K562 (cell line): Measurements from ENCODE around the gene BAG1.

Experiments
- E2F6 ChIP-seq, 2 experiments: IDR thresholded peaks; 2 replicates each; pipeline ENCODE4 v1.6.1; 2011; ENCODE audit warnings: borderline replicate concordance in 1 of 2, control low read depth in 1 of 2, low read depth in 1 of 2, low read length in 1 of 2, mild to moderate bottlenecking in 1 of 2, mixed read lengths in 1 of 2, moderate library complexity in 1 of 2; ENCODE audit not compliant: insufficient read depth in 1 of 2, insufficient read length in 1 of 2, poor library complexity in 1 of 2, severe bottlenecking in 1 of 2; ENCODE audit errors: extremely low read depth in 1 of 2
- HMG20B ChIP-seq: fragments of 250-450 bp; sonication (Bioruptor Pico); IDR thresholded peaks from 2 replicates; pipeline ENCODE4 v1.5.0; 2021; ENCODE audit warnings: mild to moderate bottlenecking
- MCM3 ChIP-seq: fragments of 450-650 bp; IDR thresholded peaks from 2 replicates; pipeline ENCODE4 v1.6.1; 2016
- MYBL2 ChIP-seq, 2 experiments: fragments of 450-650 bp in 1 of 2; sonication (generic) in 1 of 2; formaldehyde crosslinking in 1 of 2; IDR thresholded peaks; 2 replicates each; pipeline versions ENCODE4 v1.6.1 to v1.8.1; 2017 to 2022; ENCODE audit warnings: borderline replicate concordance in 1 of 2, inconsistent platforms in 1 of 2, low read depth in 1 of 2, mild to moderate bottlenecking in 1 of 2, missing genetic modification reagents in 1 of 2, moderate library complexity in 1 of 2
- NCOR1 ChIP-seq: fragments of 450-650 bp; IDR thresholded peaks from 2 replicates; pipeline ENCODE4 v1.6.1; 2016; ENCODE audit warnings: mild to moderate bottlenecking, moderate library complexity
- POLR2A ChIP-seq: fragments of 450-650 bp; conservative IDR thresholded peaks from 2 replicates; pipeline ENCODE4 v1.6.1; 2016
- RAD21 ChIP-seq, 2 experiments: fragments of 250-450 bp in 1 of 2; fragments of 450-650 bp in 1 of 2; sonication (Bioruptor Pico) in 1 of 2; formaldehyde crosslinking in 1 of 2; IDR thresholded peaks in 1 of 2; conservative IDR thresholded peaks in 1 of 2; 2 replicates each; pipeline versions ENCODE4 v1.4.0 to v1.8.0; 2020 to 2022; ENCODE audit warnings: mild to moderate bottlenecking in 2 of 2, moderate library complexity in 1 of 2
- SMARCA5 ChIP-seq: fragments of 450-650 bp; IDR thresholded peaks from 2 replicates; pipeline ENCODE4 v1.6.1; 2016
- ZNF696 ChIP-seq: fragments of 250-450 bp; sonication (Bioruptor Pico); conservative IDR thresholded peaks from 2 replicates; pipeline ENCODE4 v1.4.0; 2020; ENCODE audit warnings: mild to moderate bottlenecking, moderate library complexity
- TF ChIP-seq, protein P1 (sequence below), 2 experiments: fragments of 450-650 bp in 1 of 2; sonication (generic) in 1 of 2; formaldehyde crosslinking in 1 of 2; IDR thresholded peaks; 2 replicates each; pipeline versions ENCODE4 v1.7.1 to v1.9.0; 2016 to 2022; ENCODE audit warnings: inconsistent platforms in 1 of 2, mild to moderate bottlenecking in 1 of 2, missing genetic modification reagents in 1 of 2
- TF ChIP-seq, protein P2 (sequence below): fragments of 250-450 bp; sonication (Bioruptor Pico); IDR thresholded peaks from 2 replicates; pipeline ENCODE4 v1.8.0; 2021; ENCODE audit warnings: moderate library complexity, mild to moderate bottlenecking, inconsistent platforms
- TF ChIP-seq, protein P3 (sequence below), 3 experiments: IDR thresholded peaks in 2 of 3; conservative IDR thresholded peaks in 1 of 3; 2 replicates each; pipeline ENCODE4 v1.5.1; 2011 to 2012; ENCODE audit warnings: low read length in 3 of 3, mild to moderate bottlenecking in 3 of 3, control low read depth in 2 of 3, improper control_type of control experiment in 1 of 3, inconsistent platforms in 1 of 3, low read depth in 1 of 3, mixed read lengths in 1 of 3, moderate library complexity in 1 of 3; ENCODE audit not compliant: insufficient read depth in 2 of 3

DNA sequence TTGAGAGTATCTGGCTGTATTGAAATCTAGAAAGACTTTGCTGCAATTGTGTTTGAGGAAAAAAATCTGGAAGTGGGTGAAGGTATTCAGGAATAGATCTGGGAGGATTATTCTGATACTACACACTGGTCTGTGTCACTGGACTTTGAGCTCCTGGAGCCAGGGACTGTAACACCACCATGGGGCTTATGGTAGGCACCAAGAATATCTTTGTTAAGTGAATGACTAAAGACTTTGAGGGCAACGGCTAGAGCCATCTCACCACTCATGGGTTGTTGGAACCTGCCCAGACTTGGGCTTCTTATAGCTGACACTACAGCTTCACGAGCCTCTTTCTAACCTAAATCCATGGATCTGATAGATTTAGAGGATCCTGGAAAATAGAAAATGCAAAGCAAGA lies 36.0 kb upstream of the BAG1 start:
- TF ChIP-seq POLR2A = no peak
- TF ChIP-seq, protein P1, sequence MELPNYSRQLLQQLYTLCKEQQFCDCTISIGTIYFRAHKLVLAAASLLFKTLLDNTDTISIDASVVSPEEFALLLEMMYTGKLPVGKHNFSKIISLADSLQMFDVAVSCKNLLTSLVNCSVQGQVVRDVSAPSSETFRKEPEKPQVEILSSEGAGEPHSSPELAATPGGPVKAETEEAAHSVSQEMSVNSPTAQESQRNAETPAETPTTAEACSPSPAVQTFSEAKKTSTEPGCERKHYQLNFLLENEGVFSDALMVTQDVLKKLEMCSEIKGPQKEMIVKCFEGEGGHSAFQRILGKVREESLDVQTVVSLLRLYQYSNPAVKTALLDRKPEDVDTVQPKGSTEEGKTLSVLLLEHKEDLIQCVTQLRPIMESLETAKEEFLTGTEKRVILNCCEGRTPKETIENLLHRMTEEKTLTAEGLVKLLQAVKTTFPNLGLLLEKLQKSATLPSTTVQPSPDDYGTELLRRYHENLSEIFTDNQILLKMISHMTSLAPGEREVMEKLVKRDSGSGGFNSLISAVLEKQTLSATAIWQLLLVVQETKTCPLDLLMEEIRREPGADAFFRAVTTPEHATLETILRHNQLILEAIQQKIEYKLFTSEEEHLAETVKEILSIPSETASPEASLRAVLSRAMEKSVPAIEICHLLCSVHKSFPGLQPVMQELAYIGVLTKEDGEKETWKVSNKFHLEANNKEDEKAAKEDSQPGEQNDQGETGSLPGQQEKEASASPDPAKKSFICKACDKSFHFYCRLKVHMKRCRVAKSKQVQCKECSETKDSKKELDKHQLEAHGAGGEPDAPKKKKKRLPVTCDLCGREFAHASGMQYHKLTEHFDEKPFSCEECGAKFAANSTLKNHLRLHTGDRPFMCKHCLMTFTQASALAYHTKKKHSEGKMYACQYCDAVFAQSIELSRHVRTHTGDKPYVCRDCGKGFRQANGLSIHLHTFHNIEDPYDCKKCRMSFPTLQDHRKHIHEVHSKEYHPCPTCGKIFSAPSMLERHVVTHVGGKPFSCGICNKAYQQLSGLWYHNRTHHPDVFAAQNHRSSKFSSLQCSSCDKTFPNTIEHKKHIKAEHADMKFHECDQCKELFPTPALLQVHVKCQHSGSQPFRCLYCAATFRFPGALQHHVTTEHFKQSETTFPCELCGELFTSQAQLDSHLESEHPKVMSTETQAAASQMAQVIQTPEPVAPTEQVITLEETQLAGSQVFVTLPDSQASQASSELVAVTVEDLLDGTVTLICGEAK (IDR thresholded peaks at IDR 0.05) = no peak
- TF ChIP-seq, protein P1 (CRISPR knock-in tag; IDR thresholded peaks at IDR 0.05) = no peak
- TF ChIP-seq MYBL2 (IDR thresholded peaks at IDR 0.05; ENCODE audit: low read depth) = no peak
- no peak for TF ChIP-seq MYBL2 (CRISPR knock-in tag; IDR thresholded peaks at IDR 0.05; ENCODE audit: borderline replicate concordance)
- TF ChIP-seq HMG20B (CRISPR knock-in tag) = no peak
- no peak for TF ChIP-seq E2F6 (IDR thresholded peaks at IDR 0.05; ENCODE audit: borderline replicate concordance in 1 of 2, extremely low read depth in 1 of 2, insufficient read depth in 1 of 2, insufficient read length in 1 of 2, low read depth in 1 of 2, low read length in 1 of 2, poor library complexity in 1 of 2, severe bottlenecking in 1 of 2)
- TF ChIP-seq SMARCA5 = no peak
- TF ChIP-seq NCOR1 = no peak
- no peak for TF ChIP-seq ZNF696 (CRISPR knock-in tag)
- TF ChIP-seq MCM3 = no peak
- no peak for TF ChIP-seq RAD21 (CRISPR knock-in tag; conservative IDR thresholded peaks at IDR 0.05 in 1 of 2, IDR thresholded peaks at IDR 0.05 in 1 of 2)
- TF ChIP-seq, protein P2, sequence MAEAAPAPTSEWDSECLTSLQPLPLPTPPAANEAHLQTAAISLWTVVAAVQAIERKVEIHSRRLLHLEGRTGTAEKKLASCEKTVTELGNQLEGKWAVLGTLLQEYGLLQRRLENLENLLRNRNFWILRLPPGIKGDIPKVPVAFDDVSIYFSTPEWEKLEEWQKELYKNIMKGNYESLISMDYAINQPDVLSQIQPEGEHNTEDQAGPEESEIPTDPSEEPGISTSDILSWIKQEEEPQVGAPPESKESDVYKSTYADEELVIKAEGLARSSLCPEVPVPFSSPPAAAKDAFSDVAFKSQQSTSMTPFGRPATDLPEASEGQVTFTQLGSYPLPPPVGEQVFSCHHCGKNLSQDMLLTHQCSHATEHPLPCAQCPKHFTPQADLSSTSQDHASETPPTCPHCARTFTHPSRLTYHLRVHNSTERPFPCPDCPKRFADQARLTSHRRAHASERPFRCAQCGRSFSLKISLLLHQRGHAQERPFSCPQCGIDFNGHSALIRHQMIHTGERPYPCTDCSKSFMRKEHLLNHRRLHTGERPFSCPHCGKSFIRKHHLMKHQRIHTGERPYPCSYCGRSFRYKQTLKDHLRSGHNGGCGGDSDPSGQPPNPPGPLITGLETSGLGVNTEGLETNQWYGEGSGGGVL (CRISPR knock-in tag) = no peak
- TF ChIP-seq, protein P3, sequence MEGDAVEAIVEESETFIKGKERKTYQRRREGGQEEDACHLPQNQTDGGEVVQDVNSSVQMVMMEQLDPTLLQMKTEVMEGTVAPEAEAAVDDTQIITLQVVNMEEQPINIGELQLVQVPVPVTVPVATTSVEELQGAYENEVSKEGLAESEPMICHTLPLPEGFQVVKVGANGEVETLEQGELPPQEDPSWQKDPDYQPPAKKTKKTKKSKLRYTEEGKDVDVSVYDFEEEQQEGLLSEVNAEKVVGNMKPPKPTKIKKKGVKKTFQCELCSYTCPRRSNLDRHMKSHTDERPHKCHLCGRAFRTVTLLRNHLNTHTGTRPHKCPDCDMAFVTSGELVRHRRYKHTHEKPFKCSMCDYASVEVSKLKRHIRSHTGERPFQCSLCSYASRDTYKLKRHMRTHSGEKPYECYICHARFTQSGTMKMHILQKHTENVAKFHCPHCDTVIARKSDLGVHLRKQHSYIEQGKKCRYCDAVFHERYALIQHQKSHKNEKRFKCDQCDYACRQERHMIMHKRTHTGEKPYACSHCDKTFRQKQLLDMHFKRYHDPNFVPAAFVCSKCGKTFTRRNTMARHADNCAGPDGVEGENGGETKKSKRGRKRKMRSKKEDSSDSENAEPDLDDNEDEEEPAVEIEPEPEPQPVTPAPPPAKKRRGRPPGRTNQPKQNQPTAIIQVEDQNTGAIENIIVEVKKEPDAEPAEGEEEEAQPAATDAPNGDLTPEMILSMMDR (IDR thresholded peaks at IDR 0.05 in 2 of 3, conservative IDR thresholded peaks at IDR 0.05 in 1 of 3; ENCODE audit: insufficient read depth in 2 of 3, low read depth in 1 of 3, low read length in 3 of 3) = no peak
